ENCODE data around the gene PNPLA8. TPM values are rescaled to one million over a fixed set of nuclear protein-coding genes. Genes with fewer than 3 reads are reported as not detected.

PNPLA8 gene
- total RNA-seq, 1 experiment from 2014 or later = 19.5 TPM

- POLR2A ChIA-PET (ENCODE audit: unreplicated experiment) = no interaction called here
- intact Hi-C loops (cut with micrococcal nuclease) = no loop called here
- BruUV-seq (replicated peaks) = no TSS peak
- ATAC-seq = peak; percentile 10
- no peaks in the 10 kb centered on the region for H3K36me3 ChIP-seq (ENCODE audit: low read depth, low read length)
- no peak for DNase-seq
- peaks cover 49% of the 10 kb centered on the region for H3K27me3 ChIP-seq (ENCODE audit: low read length)
- H3K9me3 ChIP-seq (ENCODE audit: low read length) = no peaks in the 10 kb centered on the region
- no peak for TF ChIP-seq CTCF (conservative IDR thresholded peaks at IDR 0.05; ENCODE audit: low read depth, low read length)
- no peak for TF ChIP-seq EZH2 (IDR thresholded peaks at IDR 0.05; ENCODE audit: low read length, unreplicated experiment)
- no peak for TF ChIP-seq EZH2phosphoT487 (IDR thresholded peaks at IDR 0.05; ENCODE audit: borderline replicate concordance, low read length)
- no peaks in the 10 kb centered on the region for H3K79me2 ChIP-seq (ENCODE audit: low read length)
- H4K20me1 ChIP-seq (ENCODE audit: low read length) = no peaks in the 10 kb centered on the region
- H3K27ac ChIP-seq (ENCODE audit: low read length) = no peak overlapping the region
- CTCF ChIA-PET = no interaction called here
- H3K4me3 ChIP-seq (ENCODE audit: low read length) = 0 out of 2 replicates have a peak overlapping the region, but pooled peaks have one; percentile 12
- no peaks in the 10 kb centered on the region for H3K4me1 ChIP-seq (ENCODE audit: insufficient read depth, low read length)
- H3F3A ChIP-seq (ENCODE audit: low read length, unreplicated experiment) = no peaks in the 10 kb centered on the region
- H3K9me2 ChIP-seq (replicated peaks; ENCODE audit: low read length) = no peaks in the 10 kb centered on the region
- H3K9ac ChIP-seq (ENCODE audit: low read length) = no peak overlapping the region
- no peak overlapping the region for H2AFZ ChIP-seq (ENCODE audit: low read length)
- peak overlapping the region; percentile 46 for H3K4me2 ChIP-seq (ENCODE audit: low read length)
Measured at GRCh38 chr7:108455551-108455997, 70.4 kb downstream of the PNPLA8 start.

- Histone ChIP-seq H3K4me1 (ENCODE audit: insufficient read depth, low read length) (no peaks in the 10 kb centered on the region), H3K9me2 (replicated peaks; ENCODE audit: low read length) (no peaks in the 10 kb centered on the region), H3K27me3 (ENCODE audit: low read length) (peaks cover 55% of the 10 kb centered on the region), H3K4me2 (ENCODE audit: low read length) (0 out of 2 replicates have a peak overlapping the region, but pooled peaks have one; percentile 46), H3F3A (ENCODE audit: low read length, unreplicated experiment) (no peaks in the 10 kb centered on the region), H2AFZ (ENCODE audit: low read length) (no peak overlapping the region), H3K9me3 (ENCODE audit: low read length) (no peaks in the 10 kb centered on the region), H3K79me2 (ENCODE audit: low read length) (no peaks in the 10 kb centered on the region), H3K9ac (ENCODE audit: low read length) (no peak overlapping the region), H4K20me1 (ENCODE audit: low read length) (no peaks in the 10 kb centered on the region), H3K27ac (ENCODE audit: low read length) (no peak overlapping the region), H3K4me3 (ENCODE audit: low read length) (no peak overlapping the region), H3K36me3 (ENCODE audit: low read depth, low read length) (no peaks in the 10 kb centered on the region)
- ATAC-seq = no peak
- ChIA-PET POLR2A (ENCODE audit: unreplicated experiment) (no interaction called here), CTCF (no interaction called here)
- DNase-seq = no peak
- TF ChIP-seq EZH2 (IDR thresholded peaks at IDR 0.05; ENCODE audit: low read length, unreplicated experiment) (no peak), EZH2phosphoT487 (IDR thresholded peaks at IDR 0.05; ENCODE audit: borderline replicate concordance, low read length) (no peak), CTCF (conservative IDR thresholded peaks at IDR 0.05; ENCODE audit: low read depth, low read length) (no peak)
- intact Hi-C loops (cut with micrococcal nuclease) = loop anchor here (5.0 kb wide), 1 partner anchor 158 kb away; no protein-coding TSS in a partner anchor
- BruUV-seq (replicated peaks) = no TSS peak
Measured at GRCh38 chr7:108454674-108455550, 71.0 kb downstream of the PNPLA8 start.

- CTCF ChIA-PET = no interaction called here
- ATAC-seq (no peak), DNase-seq (no peak)
- H2AFZ ChIP-seq (ENCODE audit: low read length) = no peak overlapping the region
- H3K9ac ChIP-seq (ENCODE audit: low read length) = no peak overlapping the region
- H3K9me3 ChIP-seq (ENCODE audit: low read length) = no peaks in the 10 kb centered on the region
- H4K20me1 ChIP-seq (ENCODE audit: low read length) = no peaks in the 10 kb centered on the region
- no peaks in the 10 kb centered on the region for H3F3A ChIP-seq (ENCODE audit: low read length, unreplicated experiment)
- TF ChIP-seq CTCF (conservative IDR thresholded peaks at IDR 0.05; ENCODE audit: low read depth, low read length) (no peak), EZH2phosphoT487 (IDR thresholded peaks at IDR 0.05; ENCODE audit: borderline replicate concordance, low read length) (no peak), EZH2 (IDR thresholded peaks at IDR 0.05; ENCODE audit: low read length, unreplicated experiment) (no peak)
- H3K27ac ChIP-seq (ENCODE audit: low read length) = no peak overlapping the region
- H3K36me3 ChIP-seq (ENCODE audit: low read depth, low read length) = no peaks in the 10 kb centered on the region
- intact Hi-C loops (cut with micrococcal nuclease) = loop anchor here (5.0 kb wide), 1 partner anchor 157 kb away; no protein-coding TSS in a partner anchor
- BruUV-seq (replicated peaks) = no TSS peak
- H3K4me2 ChIP-seq (ENCODE audit: low read length) = no peak overlapping the region
- no peaks in the 10 kb centered on the region for H3K79me2 ChIP-seq (ENCODE audit: low read length)
- H3K4me3 ChIP-seq (ENCODE audit: low read length) = no peak overlapping the region
- POLR2A ChIA-PET (ENCODE audit: unreplicated experiment) = no interaction called here
- H3K9me2 ChIP-seq (replicated peaks; ENCODE audit: low read length) = no peaks in the 10 kb centered on the region
- no peaks in the 10 kb centered on the region for H3K4me1 ChIP-seq (ENCODE audit: insufficient read depth, low read length)
- peaks cover 60% of the 10 kb centered on the region for H3K27me3 ChIP-seq (ENCODE audit: low read length)
Measured at GRCh38 chr7:108454317-108454673, 71.6 kb downstream of the PNPLA8 start.
